Left renal cortex interstitium (tissue), 4 donors: ENCODE measurements around the gene INTS4. TPM values are rescaled to one million over a fixed set of nuclear protein-coding genes. Genes with fewer than 3 reads are reported as not detected.
"Not testable (repeated sequence)": the region's sequence is repeated elsewhere in the genome, so short reads cannot be mapped to it uniquely, and the experiment has no call there.

Experiments
- DNase-seq, 4 donors: peaks; one replicate each; pipeline ENCODE4 v3.0.0-alpha.2; 2013; ENCODE audit warnings: low read depth in 4 of 4, low spot score in 2 of 4, missing footprints in 1 of 4
- polyA plus RNA-seq, 4 donors: library from polyadenylated mRNA; unstranded; fragments of 120-200 nt; gene quantifications; one replicate each; pipeline ENCODE4 v1.2.1, GENCODE V29; 2013; ENCODE audit not compliant: insufficient read length in 4 of 4

The INTS4 gene
- polyA plus RNA-seq, 4 donors, result 39.9 to 46.9 (median 44.3) TPM

DNA sequence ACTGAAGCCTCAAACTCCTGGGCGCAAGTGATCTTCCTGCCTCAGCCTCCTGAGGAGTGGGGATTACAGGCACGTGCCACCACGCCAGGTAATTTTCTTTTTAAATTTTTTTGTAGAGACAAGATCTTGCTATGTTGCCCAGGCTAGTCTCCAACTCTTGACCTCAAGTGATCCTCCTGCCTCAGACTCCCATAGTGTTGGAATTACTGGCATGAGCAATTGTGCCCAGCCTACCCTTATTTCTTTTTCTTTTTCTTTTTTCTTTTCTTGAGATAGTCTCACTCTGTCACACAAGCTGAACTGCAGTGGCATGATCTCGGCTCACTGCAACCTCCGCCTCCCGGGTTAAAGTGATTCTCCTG lies 109.7 kb downstream of the INTS4 start:
- DNase-seq, result no peak

DNA sequence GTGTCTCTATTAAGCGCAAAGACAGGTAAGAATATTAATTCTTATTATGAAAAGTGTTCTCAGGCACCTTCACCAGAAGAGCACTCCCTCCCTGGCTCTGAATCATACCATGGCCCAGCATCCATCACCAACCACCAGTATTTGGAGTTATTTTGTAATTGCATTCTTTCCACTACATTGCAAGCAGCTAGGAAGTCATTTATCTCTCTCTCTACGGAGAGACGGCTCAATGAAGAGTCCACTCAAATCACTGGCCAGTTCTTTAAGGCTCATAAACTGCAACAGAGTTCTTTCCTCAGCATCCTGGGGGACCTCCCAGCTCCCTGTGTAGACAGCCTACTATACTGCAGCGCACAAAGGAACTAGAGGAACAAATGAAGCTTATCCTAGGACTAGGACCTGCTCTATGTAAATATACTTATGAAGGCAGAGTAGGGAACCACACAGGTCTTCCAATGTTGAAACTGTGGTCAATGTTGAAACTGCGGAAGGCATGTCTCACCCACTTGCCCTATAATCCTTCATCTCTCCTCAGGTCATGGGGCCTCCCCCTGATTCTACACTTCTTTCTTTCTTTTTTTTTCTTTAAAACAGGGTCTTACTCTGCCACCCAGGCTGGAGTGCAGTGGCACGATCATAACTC lies 110.2 kb downstream of the INTS4 start:
- no peak for DNase-seq

DNA sequence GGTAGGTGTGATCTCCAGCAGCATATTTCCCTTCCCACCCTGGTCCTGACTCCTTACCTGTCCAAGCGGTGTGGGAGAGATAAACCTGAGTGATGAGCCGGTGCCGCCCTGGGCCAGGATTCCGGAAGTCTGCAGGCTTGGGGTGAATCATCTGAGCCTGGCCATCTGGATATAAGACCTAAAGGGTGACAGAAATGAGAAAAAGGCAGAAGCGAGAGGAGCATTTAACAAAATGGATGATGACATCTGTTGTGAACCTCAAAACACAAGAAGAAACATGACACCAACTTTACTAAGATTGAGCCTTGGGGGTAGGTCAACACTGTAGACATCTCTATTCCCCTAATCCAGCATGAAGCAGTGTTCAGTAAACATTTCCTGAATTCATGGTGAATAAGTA lies 110.7 kb downstream of the INTS4 start:
- DNase-seq, result no peak

- no peak for DNase-seq
Observed at GRCh38 chr11:77882396-77882795, 112.1 kb downstream of the INTS4 start.

DNA sequence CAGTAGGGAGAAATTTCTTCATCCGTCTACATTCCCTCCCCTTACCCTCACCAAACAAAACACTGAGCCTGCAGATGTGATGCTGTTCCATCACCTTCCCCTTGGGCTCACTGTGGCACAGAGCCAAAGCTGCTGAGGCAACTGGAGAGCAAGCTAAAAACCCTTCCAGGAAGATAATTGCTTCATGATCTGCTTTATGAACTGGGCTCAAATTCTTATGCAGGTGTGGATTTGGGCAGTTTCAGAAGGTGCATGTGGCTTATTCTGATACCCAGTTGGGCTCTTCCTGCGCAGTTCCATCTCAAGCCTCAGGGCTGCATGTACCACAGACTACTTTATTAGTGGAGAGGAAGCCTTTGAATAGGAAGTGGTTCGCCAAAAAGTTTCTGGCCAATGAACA lies 115.2 kb downstream of the INTS4 start:
- no peak for DNase-seq

- not testable (repeated sequence) for DNase-seq
Observed at GRCh38 chr11:77878247-77878646, 116.2 kb downstream of the INTS4 start.

DNA sequence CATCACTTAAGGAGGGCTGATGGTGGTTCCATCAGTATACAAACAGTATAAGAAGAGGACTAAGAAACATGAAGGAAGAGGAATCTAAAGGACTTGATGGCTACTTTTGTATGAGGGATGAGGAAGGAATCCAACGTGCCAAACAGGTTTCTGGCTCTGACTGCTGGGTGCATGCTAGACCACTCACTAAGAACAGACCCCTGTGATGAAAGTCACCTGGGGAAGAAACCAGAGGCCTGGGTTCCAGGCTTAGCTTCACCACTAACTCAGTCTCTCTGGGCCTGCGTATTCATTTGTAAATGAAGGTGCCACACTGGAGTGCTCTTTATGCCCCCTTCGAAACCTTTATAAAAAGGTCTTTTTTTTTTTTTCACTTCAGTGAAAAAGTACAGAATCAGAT lies 118.4 kb downstream of the INTS4 start:
- no peak for DNase-seq

DNA sequence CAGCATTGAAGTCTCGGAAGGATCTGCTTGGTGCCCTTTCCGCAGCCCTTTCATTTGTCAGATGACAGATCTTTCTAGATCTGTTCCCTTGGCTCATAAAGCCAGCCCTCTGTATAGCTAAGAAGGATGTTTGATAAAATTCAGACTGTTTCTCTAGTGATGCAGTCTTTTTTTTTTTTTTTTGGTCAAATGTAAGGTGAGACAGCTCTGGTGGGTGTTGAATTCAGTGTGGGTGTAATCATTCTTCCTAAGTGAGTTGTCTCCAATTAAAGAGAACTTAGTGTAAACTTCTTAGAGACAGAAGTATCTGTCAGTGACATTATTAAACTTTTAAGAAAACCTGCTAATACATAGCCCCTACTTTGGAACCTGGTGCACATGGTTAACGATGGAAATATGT lies 120.3 kb downstream of the INTS4 start:
- DNase-seq, result no peak

DNA sequence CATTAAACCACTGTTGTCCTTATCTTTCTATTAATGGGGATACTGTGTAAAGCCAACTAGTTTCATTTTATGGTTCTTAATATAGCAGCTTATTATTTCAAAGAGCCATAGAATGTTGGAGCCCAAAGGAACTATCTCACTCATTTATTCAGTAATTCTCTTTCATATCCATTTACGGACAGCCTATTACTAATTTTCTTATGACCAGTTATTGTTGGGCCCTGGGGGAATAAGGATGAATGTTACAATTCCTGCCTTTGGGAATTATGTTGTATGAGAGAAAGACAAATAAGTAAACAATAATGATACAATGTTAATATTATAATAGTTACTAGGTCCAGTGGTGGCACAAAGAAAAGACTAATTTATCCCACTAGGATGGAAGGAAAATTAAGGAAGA lies 121.1 kb downstream of the INTS4 start:
- DNase-seq, result no peak

DNA sequence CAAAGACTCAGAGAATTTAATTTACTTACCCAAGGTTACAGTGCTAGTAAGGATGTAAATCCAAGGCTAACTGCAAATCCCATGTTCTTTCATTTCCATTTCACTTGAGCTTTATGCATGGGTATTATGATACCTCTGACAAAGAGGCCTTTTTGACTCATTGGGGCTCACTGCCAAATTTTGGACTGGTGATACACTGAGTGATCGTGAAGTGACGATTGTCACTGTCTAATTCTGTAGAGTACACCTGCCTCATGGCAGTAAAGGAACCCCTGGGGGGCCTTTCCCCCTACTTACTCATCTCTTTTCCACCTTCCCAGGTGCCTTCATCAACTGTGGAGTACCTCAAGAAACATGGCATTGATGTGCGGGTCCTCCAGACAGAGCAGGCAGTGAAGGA lies 122.6 kb downstream of the INTS4 start:
- no peak for DNase-seq

DNA sequence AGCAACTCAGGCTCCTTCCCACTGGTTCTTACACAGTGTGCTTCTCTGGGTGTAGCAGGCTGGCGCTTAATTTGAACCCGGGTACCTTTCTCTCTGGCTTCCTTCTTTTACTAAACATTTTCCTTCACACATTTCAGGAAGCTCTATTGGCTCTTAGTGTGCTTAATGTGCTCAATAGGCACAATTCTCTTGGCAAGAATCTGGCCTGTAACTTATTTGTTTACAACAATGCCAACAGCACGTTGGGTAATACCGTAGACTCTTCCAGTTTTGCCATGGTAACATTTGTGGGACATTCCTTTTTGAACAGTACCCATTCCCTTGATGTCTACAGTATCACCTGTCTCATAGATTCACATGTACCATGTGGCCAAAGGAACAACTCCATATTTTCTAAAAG lies 125.7 kb downstream of the INTS4 start:
- DNase-seq, result no peak

- DNase-seq, result no peak
Observed at GRCh38 chr11:77866336-77866735, 128.1 kb downstream of the INTS4 start.

DNA sequence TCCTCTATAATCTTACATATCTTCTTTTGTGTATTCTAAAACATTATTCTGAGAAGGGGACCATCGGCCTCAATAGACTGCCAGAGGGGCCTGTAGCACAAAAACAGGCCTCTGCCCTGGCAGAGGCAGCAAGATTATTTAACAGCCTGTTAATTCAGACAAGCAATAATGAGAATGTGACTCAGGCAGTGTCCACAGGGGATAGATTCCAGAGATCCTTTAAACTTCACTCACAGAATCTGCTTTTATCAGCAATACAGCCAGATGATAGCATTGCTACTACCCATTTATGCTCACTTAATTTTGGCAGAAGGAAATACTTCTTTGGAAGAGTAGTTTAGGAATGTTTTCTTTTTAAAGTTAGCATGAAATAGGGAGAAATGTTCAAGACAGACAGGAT lies 128.7 kb downstream of the INTS4 start:
- DNase-seq, result no peak

- not testable (repeated sequence) for DNase-seq
Observed at GRCh38 chr11:77861444-77861843, 133.0 kb downstream of the INTS4 start.

- not testable (repeated sequence) for DNase-seq
Observed at GRCh38 chr11:77857906-77858457, 136.5 kb downstream of the INTS4 start.

DNA sequence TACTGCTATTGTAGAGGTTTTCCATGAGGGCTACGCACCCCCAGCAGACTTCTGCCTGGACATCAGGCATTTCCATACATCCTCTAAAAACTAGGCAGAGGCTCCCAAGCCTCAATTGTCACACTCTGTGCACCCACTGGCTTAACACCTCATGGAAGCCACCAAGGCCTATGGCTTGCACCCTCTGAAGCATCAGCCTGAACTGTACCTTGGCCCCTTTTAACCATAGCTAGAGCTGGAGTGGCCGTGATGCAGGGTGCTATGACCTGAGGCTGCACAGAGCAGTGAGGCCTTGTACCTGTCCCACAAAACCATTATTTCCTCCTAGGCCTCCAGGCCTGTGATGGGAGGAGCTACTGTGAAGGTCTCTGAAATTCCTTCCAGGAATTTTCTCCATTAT lies 139.6 kb downstream of the INTS4 start:
- no peak for DNase-seq

- DNase-seq, result no peak
Observed at GRCh38 chr11:77851503-77851902, 143.0 kb downstream of the INTS4 start.

DNA sequence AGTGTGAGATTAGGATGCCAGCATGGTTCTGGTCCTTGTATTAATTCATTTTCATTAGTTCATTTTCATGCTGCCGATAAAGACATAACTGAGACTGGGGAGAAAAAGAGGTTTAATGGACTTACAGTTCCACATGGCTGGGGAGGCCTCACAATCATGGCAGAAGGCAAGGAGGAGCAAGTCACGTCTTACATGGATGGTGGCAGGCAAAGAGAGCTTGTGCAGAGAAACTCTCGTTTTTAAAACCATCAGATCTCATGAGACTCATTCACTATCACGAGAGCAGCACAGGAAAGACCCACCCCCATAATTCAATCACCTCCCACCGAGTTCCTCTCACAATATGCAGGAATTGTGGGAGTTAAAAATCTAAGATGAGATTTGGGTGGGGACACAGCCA lies 150.8 kb downstream of the INTS4 start:
- not testable (repeated sequence) for DNase-seq

DNA sequence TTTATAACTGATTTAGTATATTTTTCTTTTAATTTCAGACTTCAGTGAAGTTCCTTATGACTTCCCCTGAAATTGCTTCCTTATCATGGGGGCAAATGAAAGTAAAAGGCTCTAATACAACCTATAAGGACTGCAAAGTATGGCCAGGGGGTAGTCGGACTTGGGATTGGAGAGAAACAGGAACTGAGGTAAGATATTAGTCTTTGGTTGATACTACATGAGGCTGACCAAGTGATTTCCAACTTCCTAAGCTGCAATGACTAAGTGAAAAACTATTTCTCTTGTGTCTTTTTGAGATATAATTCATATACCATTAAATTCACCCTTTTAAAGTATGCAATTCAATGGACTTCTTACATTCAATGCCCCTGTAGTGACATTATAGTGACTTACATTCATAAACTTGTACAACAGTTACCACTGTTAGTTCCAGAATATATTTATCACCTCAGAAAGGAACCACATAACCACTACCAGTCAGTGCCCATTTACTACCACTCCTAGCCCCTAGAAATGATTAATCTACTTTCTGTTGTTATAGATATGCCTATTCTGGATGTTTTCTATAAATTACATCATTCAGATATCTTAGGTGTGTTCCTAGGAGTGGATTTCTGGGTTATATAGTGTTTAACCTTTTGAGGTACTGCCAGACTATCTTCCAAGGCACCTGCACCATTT lies 151.9 kb downstream of the INTS4 start:
- DNase-seq, result no peak

- no peak for DNase-seq
Observed at GRCh38 chr11:77833302-77833701, 161.2 kb downstream of the INTS4 start.

- no peak for DNase-seq
Observed at GRCh38 chr11:77828926-77829325, 165.5 kb downstream of the INTS4 start.
